WERI-Rb-1 (cell line): ENCODE data around the gene CAMKMT.
A peak's percentile ranks its signal among the peaks of the same experiment; 100 is the strongest.

Experiments used
- DNase-seq: peaks from one replicate; pipeline ENCODE4 v3.0.0-alpha.2; 2020
- H3K27ac ChIP-seq: fragments of 250-450 bp; sonication (Bioruptor Pico); 2 replicates; pipeline ENCODE4 v1.5.1; 2020; ENCODE audit warnings: mild to moderate bottlenecking, moderate library complexity
- H3K27me3 ChIP-seq: fragments of 250-450 bp; sonication (Bioruptor Pico); 2 replicates; pipeline ENCODE4 v1.5.1; 2021; ENCODE audit warnings: mild to moderate bottlenecking, low read depth, moderate library complexity; ENCODE audit not compliant: insufficient read depth, severe bottlenecking
- H3K36me3 ChIP-seq: fragments of 250-450 bp; sonication (Bioruptor Pico); 2 replicates; pipeline ENCODE4 v1.5.1; 2020; ENCODE audit warnings: mild to moderate bottlenecking, moderate library complexity
- H3K4me3 ChIP-seq: 2 replicates; pipeline ENCODE4 v1.5.1; 2011; ENCODE audit warnings: low read depth, mild to moderate bottlenecking, control low read depth, low read length
- H3K9me3 ChIP-seq: fragments of 250-450 bp; sonication (Bioruptor Pico); 2 replicates; pipeline ENCODE4 v1.5.1; 2021; ENCODE audit warnings: mild to moderate bottlenecking, moderate library complexity; ENCODE audit not compliant: severe bottlenecking
- CTCF ChIP-seq: IDR thresholded peaks from 2 replicates; pipeline ENCODE4 v1.5.1; 2011; ENCODE audit warnings: low read depth, mild to moderate bottlenecking, control low read depth, inconsistent platforms, low read length

CAMKMT gene

GRCh38 chr2:44789971-44790721 lies 428.4 kb downstream of the CAMKMT start:
- no peaks in the 10 kb centered on the region for H3K36me3 ChIP-seq
- H3K4me3 ChIP-seq = no peak overlapping the region
- no peaks in the 10 kb centered on the region for H3K27me3 ChIP-seq
- DNase-seq = peak; percentile 93
- H3K9me3 ChIP-seq = peaks cover 8% of the 10 kb centered on the region
- TF ChIP-seq CTCF = 0 out of 2 replicates have a peak, but pooled peaks have one; percentile 10
- peak overlapping the region; percentile 89 for H3K27ac ChIP-seq

- no peaks in the 10 kb centered on the region for H3K36me3 ChIP-seq
- H3K27me3 ChIP-seq = no peaks in the 10 kb centered on the region
- DNase-seq = no peak
- H3K4me3 ChIP-seq = no peak overlapping the region
- no peak for TF ChIP-seq CTCF
- peaks cover 8% of the 10 kb centered on the region for H3K9me3 ChIP-seq
- peak overlapping the region; percentile 14 for H3K27ac ChIP-seq
Observed at GRCh38 chr2:44793322-44793870, 431.6 kb downstream of the CAMKMT start.

GRCh38 chr2:44796771-44797170 lies 435.0 kb downstream of the CAMKMT start:
- no peak for TF ChIP-seq CTCF
- Histone ChIP-seq H3K27me3 (no peaks in the 10 kb centered on the region), H3K9me3 (no peaks in the 10 kb centered on the region), H3K36me3 (no peaks in the 10 kb centered on the region), H3K4me3 (no peak overlapping the region), H3K27ac (peak overlapping the region; percentile 62)
- peak; percentile 84 for DNase-seq

GRCh38 chr2:44798139-44798659 lies 436.5 kb downstream of the CAMKMT start:
- H3K4me3 ChIP-seq = no peak overlapping the region
- no peaks in the 10 kb centered on the region for H3K27me3 ChIP-seq
- TF ChIP-seq CTCF = no peak
- no peaks in the 10 kb centered on the region for H3K9me3 ChIP-seq
- no peak overlapping the region for H3K27ac ChIP-seq
- H3K36me3 ChIP-seq = no peaks in the 10 kb centered on the region
- no peak for DNase-seq

- no peak for DNase-seq
- no peak for TF ChIP-seq CTCF
Observed at GRCh38 chr2:44799105-44799504, 437.4 kb downstream of the CAMKMT start.

More at GRCh38 chr2:44799105-44799504, 437.4 kb downstream of the CAMKMT start:
- no peaks in the 10 kb centered on the region for H3K9me3 ChIP-seq
- no peak overlapping the region for H3K4me3 ChIP-seq
- H3K27ac ChIP-seq = no peak overlapping the region
- no peaks in the 10 kb centered on the region for H3K36me3 ChIP-seq
- no peaks in the 10 kb centered on the region for H3K27me3 ChIP-seq
